Kidney (tissue), 14 donors: ENCODE measurements around the gene HAUS1. TPM values are rescaled to one million over a fixed set of nuclear protein-coding genes. Genes with fewer than 3 reads are reported as not detected.

ENCODE experiments used
- DNase-seq, 5 donors: peaks; one replicate each; pipeline ENCODE4 v3.0.0-alpha.2; 2013 to 2020
- FAIRE-seq: peaks from 2 replicates; lab custom pipeline; 2012; peaks lifted over from hg19 to GRCh38; lab: Jason Lieb, UNC
- H3K27ac ChIP-seq, 2 donors: one replicate each; pipeline ENCODE4 v1.7.0; 2013; ENCODE audit warnings: low read depth in 2 of 2, low read length in 2 of 2, inconsistent platforms in 1 of 2
- H3K27me3 ChIP-seq: one replicate; pipeline ENCODE4 v1.7.1; 2013; ENCODE audit warnings: low read length, inconsistent platforms; ENCODE audit not compliant: control insufficient read depth, insufficient read depth
- H3K36me3 ChIP-seq, 3 donors: one replicate each; pipeline versions ENCODE4 v1.7.0 to v1.7.1; 2013; ENCODE audit warnings: low read length in 3 of 3, control low read depth in 1 of 3, inconsistent platforms in 1 of 3; ENCODE audit not compliant: insufficient read depth in 3 of 3, control insufficient read depth in 2 of 3
- H3K4me1 ChIP-seq, 3 donors: one replicate each; pipeline versions ENCODE4 v1.7.0 to v1.7.1; 2013; ENCODE audit warnings: low read length in 3 of 3, inconsistent platforms in 1 of 3, low read depth in 1 of 3; ENCODE audit not compliant: control insufficient read depth in 2 of 3, insufficient read depth in 2 of 3
- H3K4me3 ChIP-seq, 3 donors: one replicate each; pipeline versions ENCODE4 v1.7.0 to v1.8.1; 2013; ENCODE audit warnings: low read length in 3 of 3, control low read depth in 1 of 3, inconsistent platforms in 1 of 3
- H3K9ac ChIP-seq, 3 donors: one replicate each; pipeline versions ENCODE4 v1.7.0 to v1.7.1; 2013; ENCODE audit warnings: low read length in 3 of 3, control low read depth in 1 of 3, inconsistent platforms in 1 of 3
- H3K9me3 ChIP-seq, 3 donors: one replicate each; pipeline versions ENCODE4 v1.7.0 to v1.7.1; 2013; ENCODE audit warnings: low read length in 3 of 3, control low read depth in 1 of 3, inconsistent platforms in 1 of 3; ENCODE audit not compliant: control insufficient read depth in 2 of 3, insufficient read depth in 1 of 3
- CTCF ChIP-seq: IDR thresholded peaks from 3 replicates; pipeline ENCODE4 v1.5.1; 2012; ENCODE audit warnings: mild to moderate bottlenecking, moderate library complexity, borderline replicate concordance; ENCODE audit not compliant: insufficient read depth; ENCODE audit errors: extremely low read depth
- intact Hi-C: fragments of 100-400 bp; cut with DNase I; formaldehyde crosslinking; loops from one replicate; pipeline ENCODE4 v1.11.1; 2022
- polyA plus RNA-seq: library from polyadenylated mRNA; stranded (reverse); fragments of 350-450 nt; fragmentation: Illumina TruSeq; extraction: RNeasy Lipid Tissue Mini Kit (QIAGEN cat#74804); gene quantifications from one replicate; pipeline ENCODE4 v1.2.3, GENCODE V29; 2014; ENCODE audit warnings: low read depth, low replicate concordance; ENCODE audit not compliant: insufficient read depth
- total RNA-seq: library from RNA; stranded (reverse); fragmentation: NEBNext Ultra II Directional; extraction: Animal tissue kit (Norgen Biotek cat#: 25700); gene quantifications from one replicate; pipeline ENCODE4 v1.2.1, GENCODE V29; 2021
- donor health status: control.
- donor health status: control.
- donor health status: control.
- donor health status: control.
- donor health status: control.
- donor health status: DM: yes; HTN: yes; CAD: no.
- donor health status: Normal renal cell carcinoma (clear cell type).

HAUS1 gene
- total and polyA plus RNA-seq, 2 donors from 2014 or later, result 18.6 to 22.2 TPM

GRCh38 chr18:46164920-46165319 lies 60.7 kb downstream of the HAUS1 start:
- intact Hi-C loops, result no loop called here
- no peak for FAIRE-seq

GRCh38 chr18:46166261-46166970 lies 62.2 kb downstream of the HAUS1 start:
- no peak for TF ChIP-seq CTCF
- Histone ChIP-seq H3K4me1 (no peaks in the 10 kb centered on the region), H3K36me3 (no peaks in the 10 kb centered on the region), H3K27me3 (no peaks in the 10 kb centered on the region), H3K9ac (no peak overlapping the region), H3K4me3 (no peak overlapping the region), H3K27ac (no peak overlapping the region), H3K9me3 (no peaks in the 10 kb centered on the region)
- FAIRE-seq (no peak), DNase-seq (no peak)
- intact Hi-C loops, result no loop called here

More at GRCh38 chr18:46164920-46165319, 60.7 kb downstream of the HAUS1 start:
- DNase-seq, result no peak
- Histone ChIP-seq H3K4me1 (no peaks in the 10 kb centered on the region), H3K27ac (no peak overlapping the region), H3K9me3 (no peaks in the 10 kb centered on the region), H3K4me3 (no peak overlapping the region), H3K36me3 (no peaks in the 10 kb centered on the region), H3K27me3 (no peaks in the 10 kb centered on the region), H3K9ac (no peak overlapping the region)
- TF ChIP-seq CTCF, result no peak

- FAIRE-seq (no peak), DNase-seq (no peak)
- Histone ChIP-seq H3K27me3 (no peaks in the 10 kb centered on the region), H3K27ac (no peak overlapping the region), H3K9me3 (no peaks in the 10 kb centered on the region), H3K36me3 (no peaks in the 10 kb centered on the region), H3K4me3 (no peak overlapping the region), H3K4me1 (no peaks in the 10 kb centered on the region), H3K9ac (no peak overlapping the region)
- intact Hi-C loops, result no loop called here
- no peak for TF ChIP-seq CTCF
Observed at GRCh38 chr18:46167971-46168370, 63.8 kb downstream of the HAUS1 start.
